ENCODE measurements around the gene LHFPL6.
A peak's percentile ranks its signal among the peaks of the same experiment; 100 is the strongest.

Gene LHFPL6

GRCh38 chr13:39381456-39381855 is 221.5 kb downstream of the LHFPL6 start:
- DNase-seq (ENCODE audit: low spot score): no peak

GRCh38 chr13:39379667-39380655 is 223.0 kb downstream of the LHFPL6 start:
- no peak for DNase-seq (ENCODE audit: low spot score)

GRCh38 chr13:39379118-39379517 is 223.9 kb downstream of the LHFPL6 start:
- DNase-seq (ENCODE audit: low spot score): no peak

GRCh38 chr13:39378306-39378705 is 224.7 kb downstream of the LHFPL6 start:
- DNase-seq (ENCODE audit: low spot score): no peak

GRCh38 chr13:39377699-39378098 is 225.3 kb downstream of the LHFPL6 start:
- DNase-seq (ENCODE audit: low spot score): no peak

- no peak for DNase-seq (ENCODE audit: low spot score)
These were observed 226.9 kb downstream of the LHFPL6 start for GRCh38 chr13:39376076-39376475.

- DNase-seq (ENCODE audit: low spot score): no peak
These were observed 227.4 kb downstream of the LHFPL6 start for GRCh38 chr13:39375601-39376000.

GRCh38 chr13:39374741-39375189 is 228.2 kb downstream of the LHFPL6 start:
- no peak for DNase-seq (ENCODE audit: low spot score)

GRCh38 chr13:39373145-39373544 is 229.8 kb downstream of the LHFPL6 start:
- DNase-seq (ENCODE audit: low spot score): no peak

GRCh38 chr13:39371706-39372105 is 231.3 kb downstream of the LHFPL6 start:
- no peak for DNase-seq (ENCODE audit: low spot score)

GRCh38 chr13:39370554-39370953 is 232.4 kb downstream of the LHFPL6 start:
- no peak for DNase-seq (ENCODE audit: low spot score)

GRCh38 chr13:39370048-39370447 is 232.9 kb downstream of the LHFPL6 start:
- DNase-seq (ENCODE audit: low spot score): no peak

- DNase-seq (ENCODE audit: low spot score): no peak
These were observed 233.7 kb downstream of the LHFPL6 start for GRCh38 chr13:39369161-39369890.

GRCh38 chr13:39365879-39366278 is 237.1 kb downstream of the LHFPL6 start:
- no peak for DNase-seq (ENCODE audit: low spot score)

GRCh38 chr13:39364947-39365468 is 238.0 kb downstream of the LHFPL6 start:
- DNase-seq (ENCODE audit: low spot score): no peak

- DNase-seq (ENCODE audit: low spot score): no peak
These were observed 239.6 kb downstream of the LHFPL6 start for GRCh38 chr13:39363382-39363772.

- peak; percentile 42 for DNase-seq (ENCODE audit: low spot score)
These were observed 240.2 kb downstream of the LHFPL6 start for GRCh38 chr13:39362652-39363381.

- DNase-seq (ENCODE audit: low spot score): no peak
These were observed 249.0 kb downstream of the LHFPL6 start for GRCh38 chr13:39353988-39354387.

GRCh38 chr13:39350461-39350881 is 252.5 kb downstream of the LHFPL6 start:
- DNase-seq (ENCODE audit: low spot score): no peak

GRCh38 chr13:39349391-39349960 is 253.5 kb downstream of the LHFPL6 start:
- peak; percentile 62 for DNase-seq (ENCODE audit: low spot score)

Data from pons (tissue), 1 donor.